ENCODE measurements around the gene CLDN9.

Gene CLDN9

GRCh38 chr16:3059723-3060242 lies 47.1 kb downstream of the CLDN9 start:
- peak overlapping the region; percentile 73 for H2BK15ac ChIP-seq (ENCODE audit: low read depth, poor library complexity, severe bottlenecking)
- H3K4me1 ChIP-seq (ENCODE audit: control insufficient read depth, insufficient read depth, low read depth, low read length) = peaks cover 20% of the 10 kb centered on the region
- WGBS = 72% methylated on average over 9 of the region's 9 CpGs
- peak overlapping the region; percentile 98 for H4K91ac ChIP-seq (ENCODE audit: low read length)
- peak overlapping the region; percentile 99 for H4K8ac ChIP-seq (ENCODE audit: low read length)
- peak overlapping the region; percentile 83 to 96 for H3K18ac ChIP-seq (ENCODE audit: low read depth in 1 of 2, low read length in 2 of 2)
- H2AFZ ChIP-seq (ENCODE audit: low read depth, low read length) = peak overlapping the region; percentile 79
- H3K4ac ChIP-seq (ENCODE audit: low read depth in 1 of 2, low read length in 2 of 2) = peak overlapping the region; percentile 89 to 90
- H3K4me2 ChIP-seq (ENCODE audit: low read length, poor library complexity, severe bottlenecking) = peak overlapping the region; percentile 82
- H2BK120ac ChIP-seq (ENCODE audit: low read depth, low read length) = peak overlapping the region; percentile 88
- peaks cover 0 to 11% of the 10 kb centered on the region in 2 experiments for H3K36me3 ChIP-seq (ENCODE audit: control insufficient read depth in 1 of 2, insufficient read depth in 2 of 2, low read depth in 1 of 2, low read length in 2 of 2)
- H3K79me1 ChIP-seq (replicated peaks; ENCODE audit: low read length, poor library complexity, severe bottlenecking) = no peaks in the 10 kb centered on the region
- H3K14ac ChIP-seq (ENCODE audit: low read length in 2 of 2) = peak overlapping the region in 1 of 2 experiments; percentile 82
- H2AK5ac ChIP-seq (ENCODE audit: low read length, severe bottlenecking) = peak overlapping the region; percentile 12
- H2BK5ac ChIP-seq (ENCODE audit: low read depth, low read length, poor library complexity, severe bottlenecking) = peak overlapping the region; percentile 15
- no peaks in the 10 kb centered on the region for H3K9me3 ChIP-seq (ENCODE audit: control insufficient read depth, low read length)
- no peak overlapping the region for H3K27ac ChIP-seq (ENCODE audit: low read length, poor library complexity, severe bottlenecking)
- peaks cover 0 to 5% of the 10 kb centered on the region in 2 experiments for H3K27me3 ChIP-seq (ENCODE audit: control insufficient read depth in 1 of 2, insufficient read depth in 1 of 2, low read length in 2 of 2)
- H3K23ac ChIP-seq (ENCODE audit: low read length in 2 of 2) = no peak overlapping the region
- peak overlapping the region; percentile 88 for H3K9ac ChIP-seq (ENCODE audit: low read length)
- H3K4me3 ChIP-seq (ENCODE audit: insufficient read depth in 1 of 2, low read depth in 1 of 2, low read length in 2 of 2) = peak overlapping the region; percentile 47 to 81
- peak overlapping the region; percentile 59 to 85 for H2BK12ac ChIP-seq (ENCODE audit: low read length in 2 of 2)
- no peak for DNase-seq

DNA sequence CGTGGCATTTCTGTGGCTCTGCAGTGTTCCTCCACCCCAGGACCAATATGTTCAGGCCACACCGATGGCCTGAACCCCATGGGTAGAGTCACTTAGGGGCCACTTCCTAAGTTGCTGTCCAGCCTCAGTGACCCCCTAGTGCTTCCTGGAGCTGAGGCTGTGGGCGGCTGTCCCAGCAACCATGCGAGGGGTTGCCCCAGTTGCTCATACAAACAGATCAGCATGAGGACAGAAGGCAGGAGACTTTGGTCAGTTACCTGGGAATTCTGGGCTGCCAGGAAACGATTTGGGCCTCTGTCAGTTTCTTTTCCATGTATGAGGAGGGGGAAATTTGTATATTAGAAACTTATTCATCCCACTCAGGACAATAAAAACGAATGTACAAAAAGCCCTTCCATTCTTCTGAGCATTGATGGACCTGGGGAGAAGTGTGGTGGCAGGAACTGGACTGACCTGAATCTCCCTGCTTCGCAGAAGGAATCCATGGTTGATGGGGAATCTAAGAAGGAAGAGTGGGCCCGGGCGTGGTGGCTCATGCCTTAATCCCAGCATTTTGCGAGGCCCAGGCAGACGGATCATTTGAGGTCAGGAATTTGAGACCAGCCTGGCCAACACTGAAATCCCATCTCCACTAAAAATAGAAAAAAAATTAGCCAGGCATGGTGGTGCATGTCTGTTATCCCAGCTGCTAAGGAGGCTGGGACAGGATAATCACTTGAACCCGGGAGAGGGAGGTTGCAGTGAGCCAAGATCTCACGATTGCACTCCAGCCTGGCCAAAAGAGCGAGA lies 47.8 kb downstream of the CLDN9 start:
- peaks cover 0 to 9% of the 10 kb centered on the region in 2 experiments for H3K27me3 ChIP-seq (ENCODE audit: control insufficient read depth in 1 of 2, insufficient read depth in 1 of 2, low read length in 2 of 2)
- peaks cover 0 to 8% of the 10 kb centered on the region in 2 experiments for H3K36me3 ChIP-seq (ENCODE audit: control insufficient read depth in 1 of 2, insufficient read depth in 2 of 2, low read depth in 1 of 2, low read length in 2 of 2)
- H3K4me3 ChIP-seq (ENCODE audit: insufficient read depth in 1 of 2, low read depth in 1 of 2, low read length in 2 of 2) = no peak overlapping the region
- H3K9me3 ChIP-seq (ENCODE audit: control insufficient read depth, low read length) = no peaks in the 10 kb centered on the region
- H3K27ac ChIP-seq (ENCODE audit: low read length, poor library complexity, severe bottlenecking) = no peak overlapping the region
- peak overlapping the region; percentile 65 for H4K91ac ChIP-seq (ENCODE audit: low read length)
- no peak overlapping the region for H3K9ac ChIP-seq (ENCODE audit: low read length)
- peak overlapping the region in 1 of 2 experiments; percentile 20 for H3K4ac ChIP-seq (ENCODE audit: low read depth in 1 of 2, low read length in 2 of 2)
- peak overlapping the region; percentile 74 for H2AK5ac ChIP-seq (ENCODE audit: low read length, severe bottlenecking)
- no peak overlapping the region for H3K4me2 ChIP-seq (ENCODE audit: low read length, poor library complexity, severe bottlenecking)
- H2BK15ac ChIP-seq (ENCODE audit: low read depth, poor library complexity, severe bottlenecking) = peak overlapping the region; percentile 60
- no peak overlapping the region for H3K18ac ChIP-seq (ENCODE audit: low read depth in 1 of 2, low read length in 2 of 2)
- H4K8ac ChIP-seq (ENCODE audit: low read length) = no peak overlapping the region
- H3K23ac ChIP-seq (ENCODE audit: low read length in 2 of 2) = no peak overlapping the region
- no peak overlapping the region for H2BK120ac ChIP-seq (ENCODE audit: low read depth, low read length)
- WGBS = 91% methylated on average over 10 of the region's 14 CpGs
- DNase-seq = no peak
- no peak overlapping the region for H3K14ac ChIP-seq (ENCODE audit: low read length in 2 of 2)
- peak overlapping the region in 1 of 2 experiments; percentile 85 for H2BK12ac ChIP-seq (ENCODE audit: low read length in 2 of 2)
- H2BK5ac ChIP-seq (ENCODE audit: low read depth, low read length, poor library complexity, severe bottlenecking) = peak overlapping the region; percentile 14
- H3K79me1 ChIP-seq (replicated peaks; ENCODE audit: low read length, poor library complexity, severe bottlenecking) = peaks cover 2% of the 10 kb centered on the region
- H2AFZ ChIP-seq (ENCODE audit: low read depth, low read length) = no peak overlapping the region
- peaks cover 27% of the 10 kb centered on the region for H3K4me1 ChIP-seq (ENCODE audit: control insufficient read depth, insufficient read depth, low read depth, low read length)

DNA sequence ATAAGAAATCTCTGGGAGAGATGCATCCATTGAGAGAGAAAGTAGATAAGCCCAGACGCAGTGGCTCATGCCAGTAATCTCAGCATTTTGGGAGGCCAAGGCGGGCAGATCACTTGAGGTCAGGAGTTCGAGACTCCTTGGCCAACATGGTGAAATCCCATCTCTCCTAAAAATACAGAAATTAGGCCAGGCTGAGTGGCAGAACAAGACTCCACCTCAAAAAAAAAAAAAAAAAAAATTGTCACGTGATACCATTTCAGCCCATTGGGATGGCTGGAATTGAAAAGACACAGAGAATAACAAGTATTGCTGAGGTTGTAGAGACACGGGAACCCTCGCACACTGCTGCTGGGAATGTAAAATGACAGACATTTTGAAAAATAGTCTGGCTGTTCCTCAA lies 49.8 kb downstream of the CLDN9 start:
- DNase-seq = no peak
- H2AFZ ChIP-seq (ENCODE audit: low read depth, low read length) = no peak overlapping the region
- H3K4ac ChIP-seq (ENCODE audit: low read depth in 1 of 2, low read length in 2 of 2) = no peak overlapping the region
- no peak overlapping the region for H3K23ac ChIP-seq (ENCODE audit: low read length in 2 of 2)
- no peak overlapping the region for H2BK12ac ChIP-seq (ENCODE audit: low read length in 2 of 2)
- H3K9me3 ChIP-seq (ENCODE audit: control insufficient read depth, low read length) = no peaks in the 10 kb centered on the region
- H2BK15ac ChIP-seq (ENCODE audit: low read depth, poor library complexity, severe bottlenecking) = no peak overlapping the region
- H3K18ac ChIP-seq (ENCODE audit: low read depth in 1 of 2, low read length in 2 of 2) = no peak overlapping the region
- H4K8ac ChIP-seq (ENCODE audit: low read length) = no peak overlapping the region
- H3K4me1 ChIP-seq (ENCODE audit: control insufficient read depth, insufficient read depth, low read depth, low read length) = peaks cover 41% of the 10 kb centered on the region
- H4K91ac ChIP-seq (ENCODE audit: low read length) = no peak overlapping the region
- H3K14ac ChIP-seq (ENCODE audit: low read length in 2 of 2) = no peak overlapping the region
- H3K4me2 ChIP-seq (ENCODE audit: low read length, poor library complexity, severe bottlenecking) = no peak overlapping the region
- H3K9ac ChIP-seq (ENCODE audit: low read length) = no peak overlapping the region
- H2BK5ac ChIP-seq (ENCODE audit: low read depth, low read length, poor library complexity, severe bottlenecking) = no peak overlapping the region
- 89% methylated on average over 6 of the region's 6 CpGs for WGBS
- no peak overlapping the region for H3K4me3 ChIP-seq (ENCODE audit: insufficient read depth in 1 of 2, low read depth in 1 of 2, low read length in 2 of 2)
- H2BK120ac ChIP-seq (ENCODE audit: low read depth, low read length) = no peak overlapping the region
- H3K36me3 ChIP-seq (ENCODE audit: control insufficient read depth in 1 of 2, insufficient read depth in 2 of 2, low read depth in 1 of 2, low read length in 2 of 2) = peaks cover 0 to 5% of the 10 kb centered on the region in 2 experiments
- H2AK5ac ChIP-seq (ENCODE audit: low read length, severe bottlenecking) = no peak overlapping the region
- H3K79me1 ChIP-seq (replicated peaks; ENCODE audit: low read length, poor library complexity, severe bottlenecking) = peaks cover 7% of the 10 kb centered on the region
- no peak overlapping the region for H3K27ac ChIP-seq (ENCODE audit: low read length, poor library complexity, severe bottlenecking)
- peaks cover 0 to 15% of the 10 kb centered on the region in 2 experiments for H3K27me3 ChIP-seq (ENCODE audit: control insufficient read depth in 1 of 2, insufficient read depth in 1 of 2, low read length in 2 of 2)

- Histone ChIP-seq H3K4me3 (ENCODE audit: insufficient read depth in 1 of 2, low read depth in 1 of 2, low read length in 2 of 2) (no peak overlapping the region), H3K4ac (ENCODE audit: low read depth in 1 of 2, low read length in 2 of 2) (no peak overlapping the region), H3K27me3 (ENCODE audit: control insufficient read depth in 1 of 2, insufficient read depth in 1 of 2, low read length in 2 of 2) (peaks cover 0 to 17% of the 10 kb centered on the region in 2 experiments), H3K23ac (ENCODE audit: low read length in 2 of 2) (no peak overlapping the region), H4K91ac (ENCODE audit: low read length) (no peak overlapping the region), H3K14ac (ENCODE audit: low read length in 2 of 2) (no peak overlapping the region), H4K8ac (ENCODE audit: low read length) (no peak overlapping the region), H3K9ac (ENCODE audit: low read length) (no peak overlapping the region), H3K4me2 (ENCODE audit: low read length, poor library complexity, severe bottlenecking) (no peak overlapping the region), H3K9me3 (ENCODE audit: control insufficient read depth, low read length) (no peaks in the 10 kb centered on the region), H2BK120ac (ENCODE audit: low read depth, low read length) (no peak overlapping the region), H3K79me1 (replicated peaks; ENCODE audit: low read length, poor library complexity, severe bottlenecking) (peaks cover 7% of the 10 kb centered on the region), H2AK5ac (ENCODE audit: low read length, severe bottlenecking) (no peak overlapping the region), H3K36me3 (ENCODE audit: control insufficient read depth in 1 of 2, insufficient read depth in 2 of 2, low read depth in 1 of 2, low read length in 2 of 2) (peaks cover 0 to 17% of the 10 kb centered on the region in 2 experiments), H3K4me1 (ENCODE audit: control insufficient read depth, insufficient read depth, low read depth, low read length) (peaks cover 35% of the 10 kb centered on the region), H2BK12ac (ENCODE audit: low read length in 2 of 2) (no peak overlapping the region), H2AFZ (ENCODE audit: low read depth, low read length) (no peak overlapping the region), H3K18ac (ENCODE audit: low read depth in 1 of 2, low read length in 2 of 2) (no peak overlapping the region), H2BK5ac (ENCODE audit: low read depth, low read length, poor library complexity, severe bottlenecking) (no peak overlapping the region), H2BK15ac (ENCODE audit: low read depth, poor library complexity, severe bottlenecking) (no peak overlapping the region), H3K27ac (ENCODE audit: low read length, poor library complexity, severe bottlenecking) (no peak overlapping the region)
- WGBS = 93% methylated on average over 7 of the region's 8 CpGs
- no peak for DNase-seq
Measured at GRCh38 chr16:3063625-3064386, 51.1 kb downstream of the CLDN9 start.
